Breast epithelium (tissue), 4 donors: ENCODE data around the gene DSE. TPM values are rescaled to one million over a fixed set of nuclear protein-coding genes. Genes with fewer than 3 reads are reported as not detected.
A peak's percentile ranks its signal among the peaks of the same experiment; 100 is the strongest.
"Not testable (repeated sequence)": the region's sequence is repeated elsewhere in the genome, so short reads cannot be mapped to it uniquely, and the experiment has no call there.

Source experiments
- DNase-seq, 2 donors: peaks; one replicate each; pipeline ENCODE4 v3.0.0-alpha.2; 2019; ENCODE audit warnings: low spot score in 2 of 2
- H3K27ac ChIP-seq, 2 donors: fragments of 200-600 bp; sonication (generic) in 1 of 2; one replicate each; pipeline ENCODE4 v1.5.1; 2016 to 2019; ENCODE audit warnings: mild to moderate bottlenecking in 1 of 2
- H3K27me3 ChIP-seq, 2 donors: fragments of 200-600 bp; sonication (generic) in 1 of 2; one replicate each; pipeline versions ENCODE4 v1.5.1 to v1.6.0; 2017 to 2019; ENCODE audit warnings: control low read depth in 1 of 2, mild to moderate bottlenecking in 1 of 2
- H3K36me3 ChIP-seq: fragments of 200-600 bp; one replicate; pipeline ENCODE4 v1.5.1; 2019
- H3K4me1 ChIP-seq, 2 donors: fragments of 200-600 bp; sonication (generic); one replicate each; pipeline ENCODE4 v1.5.1; 2016 to 2019; ENCODE audit warnings: control low read depth in 1 of 2
- H3K4me3 ChIP-seq, 3 donors: fragments of 200-600 bp; sonication (generic); 1 replicate in 2 of 3; 2 replicates in 1 of 3; pipeline ENCODE4 v1.5.1; 2016 to 2019; ENCODE audit warnings: mild to moderate bottlenecking in 3 of 3, moderate library complexity in 2 of 3
- H3K9me3 ChIP-seq, 2 donors: fragments of 200-600 bp; sonication (generic) in 1 of 2; one replicate each; pipeline ENCODE4 v1.5.1; 2016 to 2019; ENCODE audit warnings: control low read depth in 1 of 2
- POLR2A ChIP-seq: fragments of 450-650 bp; IDR thresholded peaks from one replicate; pipeline ENCODE4 v1.6.1; 2016; ENCODE audit warnings: antibody characterized with exemption, mild to moderate bottlenecking, moderate library complexity
- POLR2AphosphoS5 ChIP-seq, 3 donors: sonication (generic); formaldehyde crosslinking; IDR thresholded peaks; one replicate each; pipeline ENCODE4 v1.6.1; 2017; ENCODE audit warnings: antibody characterized with exemption in 3 of 3
- intact Hi-C: fragments of 100-400 bp; cut with DNase I; formaldehyde crosslinking; loops from one replicate; pipeline ENCODE4 v1.15.1; 2023; ENCODE audit warnings: low total_unique reads
- total RNA-seq, 3 donors: library from RNA; depleted of rRNA; stranded (reverse); fragments of >200 nt; gene quantifications; one replicate each; pipeline ENCODE4 v1.1.0, GENCODE V29; 2016
- TF ChIP-seq, protein P1 (sequence below), 3 donors: fragments of 450-650 bp; IDR thresholded peaks; one replicate each; pipeline ENCODE4 v1.5.1; 2016 to 2017; ENCODE audit warnings: antibody characterized with exemption in 3 of 3, mild to moderate bottlenecking in 3 of 3, moderate library complexity in 3 of 3

The DSE gene
- 100 to 1,000 TPM in 1 of 3 donors, 10 to 100 TPM in 2; 40.6 to 133 (median 50.9) TPM for total RNA-seq

DNA sequence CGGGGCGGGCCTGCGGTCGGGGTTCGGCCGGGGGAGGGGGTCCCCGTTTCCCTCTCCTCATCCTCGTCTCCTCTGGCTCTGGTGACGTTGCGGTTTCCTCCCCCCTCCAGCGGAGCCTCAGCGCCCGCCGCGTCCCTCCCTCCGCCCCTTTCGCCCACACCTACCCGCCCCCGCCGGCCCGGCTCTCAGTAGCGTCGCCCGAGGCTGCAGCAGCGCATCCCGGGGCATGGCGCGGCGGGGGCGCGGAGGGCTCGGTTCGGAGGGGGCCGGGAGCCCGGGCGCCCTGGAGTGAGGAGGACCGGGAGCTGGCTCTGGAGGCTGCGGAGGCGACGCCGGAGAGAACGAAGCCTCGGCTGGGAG lies at the start of gene DSE:
DSE (plus strand) TSS at position 188 of the 360 bp plus-strand sequence. CDS start 28,304 bp downstream, outside the sequence.
- Histone ChIP-seq H3K4me1 (peaks cover 0 to 4% of the 10 kb centered on the region in 2 donors), H3K27ac (peak within 1 kb of the TSS; percentile 92 to 95), H3K9me3 (no peaks in the 10 kb centered on the region), H3K36me3 (no peaks in the 10 kb centered on the region), H3K27me3 (no peaks in the 10 kb centered on the region), H3K4me3 (peak within 1 kb of the TSS; percentile 77 to 97 (median 93))
- peak; percentile 61 to 64 for DNase-seq
- peak in 2 of 3 donors; percentile 48 to 76 for TF ChIP-seq POLR2AphosphoS5 (IDR thresholded peaks at IDR 0.05)
- TF ChIP-seq, protein P1, sequence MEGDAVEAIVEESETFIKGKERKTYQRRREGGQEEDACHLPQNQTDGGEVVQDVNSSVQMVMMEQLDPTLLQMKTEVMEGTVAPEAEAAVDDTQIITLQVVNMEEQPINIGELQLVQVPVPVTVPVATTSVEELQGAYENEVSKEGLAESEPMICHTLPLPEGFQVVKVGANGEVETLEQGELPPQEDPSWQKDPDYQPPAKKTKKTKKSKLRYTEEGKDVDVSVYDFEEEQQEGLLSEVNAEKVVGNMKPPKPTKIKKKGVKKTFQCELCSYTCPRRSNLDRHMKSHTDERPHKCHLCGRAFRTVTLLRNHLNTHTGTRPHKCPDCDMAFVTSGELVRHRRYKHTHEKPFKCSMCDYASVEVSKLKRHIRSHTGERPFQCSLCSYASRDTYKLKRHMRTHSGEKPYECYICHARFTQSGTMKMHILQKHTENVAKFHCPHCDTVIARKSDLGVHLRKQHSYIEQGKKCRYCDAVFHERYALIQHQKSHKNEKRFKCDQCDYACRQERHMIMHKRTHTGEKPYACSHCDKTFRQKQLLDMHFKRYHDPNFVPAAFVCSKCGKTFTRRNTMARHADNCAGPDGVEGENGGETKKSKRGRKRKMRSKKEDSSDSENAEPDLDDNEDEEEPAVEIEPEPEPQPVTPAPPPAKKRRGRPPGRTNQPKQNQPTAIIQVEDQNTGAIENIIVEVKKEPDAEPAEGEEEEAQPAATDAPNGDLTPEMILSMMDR (IDR thresholded peaks at IDR 0.05), result no peak
- TF ChIP-seq POLR2A, result peak; percentile 33
- intact Hi-C loops, result no loop called here

DNA sequence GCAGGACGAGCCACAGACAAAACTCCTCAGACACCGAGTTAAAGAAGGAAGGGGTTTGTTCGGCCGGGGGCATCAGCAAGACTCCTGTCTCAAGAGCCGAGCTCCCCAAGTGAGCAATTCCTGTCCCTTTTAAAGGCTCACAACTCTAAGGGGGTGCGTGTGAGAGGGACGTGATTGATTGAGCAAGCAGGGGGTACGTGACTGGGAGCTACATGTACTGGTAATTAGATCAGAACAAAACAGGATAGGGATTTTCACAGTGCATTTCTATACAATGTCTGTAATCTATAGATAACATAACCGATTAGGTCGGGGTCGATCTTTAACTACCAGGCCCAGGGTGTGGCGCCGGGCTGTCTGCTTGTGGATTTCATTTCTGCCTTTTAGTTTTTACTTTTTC lies 48.8 kb upstream of the DSE start:
- not testable (repeated sequence) for H3K27ac ChIP-seq

GRCh38 chr6:116323863-116324262 lies 46.9 kb upstream of the DSE start:
- H3K9me3 ChIP-seq, result no peaks in the 10 kb centered on the region
- H3K4me1 ChIP-seq, result no peaks in the 10 kb centered on the region
- no peak for DNase-seq
- intact Hi-C loops, result no loop called here
- no peak overlapping the region for H3K27ac ChIP-seq
- H3K27me3 ChIP-seq, result no peaks in the 10 kb centered on the region
- H3K4me3 ChIP-seq, result no peak overlapping the region
- no peaks in the 10 kb centered on the region for H3K36me3 ChIP-seq
- TF ChIP-seq, protein P1 (IDR thresholded peaks at IDR 0.05), result no peak
- TF ChIP-seq POLR2A, result no peak
- TF ChIP-seq POLR2AphosphoS5 (IDR thresholded peaks at IDR 0.05), result no peak

More for the DNA sequence above, 48.8 kb upstream of the DSE start:
- H3K9me3 ChIP-seq, H3K36me3 ChIP-seq, intact Hi-C loops, H3K4me1 ChIP-seq, H3K4me3 ChIP-seq, H3K27me3 ChIP-seq, DNase-seq: not testable (repeated sequence)

- H3K27ac ChIP-seq, H3K9me3 ChIP-seq, intact Hi-C loops, H3K4me3 ChIP-seq, H3K36me3 ChIP-seq, DNase-seq, H3K4me1 ChIP-seq, H3K27me3 ChIP-seq: not testable (repeated sequence)
Observed at GRCh38 chr6:116325634-116326132, 45.1 kb upstream of the DSE start.

GRCh38 chr6:116326181-116326671 lies 44.5 kb upstream of the DSE start:
- no peak for TF ChIP-seq POLR2A
- no peak for TF ChIP-seq POLR2AphosphoS5 (IDR thresholded peaks at IDR 0.05)
- TF ChIP-seq, protein P1 (IDR thresholded peaks at IDR 0.05), result no peak
- DNase-seq, result no peak
- no peak overlapping the region for H3K4me3 ChIP-seq
- H3K36me3 ChIP-seq, result no peaks in the 10 kb centered on the region
- intact Hi-C loops, result no loop called here
- no peaks in the 10 kb centered on the region for H3K4me1 ChIP-seq
- H3K27me3 ChIP-seq, result no peaks in the 10 kb centered on the region
- H3K27ac ChIP-seq, result no peak overlapping the region
- H3K9me3 ChIP-seq, result no peaks in the 10 kb centered on the region

GRCh38 chr6:116326996-116327395 lies 43.8 kb upstream of the DSE start:
- Histone ChIP-seq H3K4me1 (no peaks in the 10 kb centered on the region), H3K36me3 (no peaks in the 10 kb centered on the region), H3K27ac (no peak overlapping the region), H3K27me3 (no peaks in the 10 kb centered on the region), H3K9me3 (no peaks in the 10 kb centered on the region), H3K4me3 (no peak overlapping the region)
- intact Hi-C loops, result no loop called here
- TF ChIP-seq, protein P1 (IDR thresholded peaks at IDR 0.05), result no peak
- TF ChIP-seq POLR2AphosphoS5 (IDR thresholded peaks at IDR 0.05) (no peak), POLR2A (no peak)
- DNase-seq, result no peak
